SK-N-SH (cell line): ENCODE results near the gene METTL4.

ENCODE experiments used
- CHD2 ChIP-seq: fragments of 150-350 bp; IDR thresholded peaks from 2 replicates; pipeline ENCODE4 v1.6.1; 2018; ENCODE audit warnings: low read length; ENCODE audit not compliant: partially characterized antibody
- CTCF ChIP-seq: fragments of 200-600 bp; sonication (generic); IDR thresholded peaks from 2 replicates; pipeline ENCODE4 v1.6.1; 2017; ENCODE audit warnings: antibody characterized with exemption, mild to moderate bottlenecking, moderate library complexity
- FOXJ3 ChIP-seq: sonication (generic); formaldehyde crosslinking; IDR thresholded peaks from 2 replicates; pipeline ENCODE4 v1.5.1; 2020; ENCODE audit warnings: mild to moderate bottlenecking, missing genetic modification reagents
- IRF3 ChIP-seq: fragments of 150-350 bp; IDR thresholded peaks from 2 replicates; pipeline ENCODE4 v1.6.1; 2016; ENCODE audit warnings: mild to moderate bottlenecking, low read depth, low read length
- REST ChIP-seq: IDR thresholded peaks from 2 replicates; pipeline ENCODE4 v1.6.1; 2012; ENCODE audit warnings: mild to moderate bottlenecking, low read depth, low read length, moderate library complexity
- RFX5 ChIP-seq: IDR thresholded peaks from 2 replicates; pipeline ENCODE4 v1.6.1; 2012; ENCODE audit warnings: mild to moderate bottlenecking, improper control_type of control experiment, low read length
- TAF1 ChIP-seq: IDR thresholded peaks from 2 replicates; pipeline ENCODE4 v1.6.1; 2012; ENCODE audit warnings: low read depth, mild to moderate bottlenecking, low read length, moderate library complexity, borderline replicate concordance
- USF2 ChIP-seq: fragments of 150-350 bp; IDR thresholded peaks from 2 replicates; pipeline ENCODE4 v1.6.1; 2017; ENCODE audit warnings: antibody characterized with exemption, low read length, low read depth, borderline replicate concordance

GRCh38 chr18:2536493-2536892 is 34.8 kb downstream of the METTL4 start:
- no peak for TF ChIP-seq CTCF
- no peak for TF ChIP-seq REST
- TF ChIP-seq TAF1, result no peak
- TF ChIP-seq RFX5, result no peak
- no peak for TF ChIP-seq FOXJ3 (CRISPR knock-in tag)
- TF ChIP-seq CHD2, result no peak
- TF ChIP-seq USF2, result no peak
- no peak for TF ChIP-seq IRF3
